Daoy (cell line): ENCODE measurements around the gene IMMT. TPM values are rescaled to one million over a fixed set of nuclear protein-coding genes. Genes with fewer than 3 reads are reported as not detected.
"Not testable (repeated sequence)": the region's sequence is repeated elsewhere in the genome, so short reads cannot be mapped to it uniquely, and the experiment has no call there.

Source experiments
- DNase-seq: peaks from one replicate; pipeline ENCODE4 v3.0.0-alpha.2; 2015; ENCODE audit warnings: low read depth
- total RNA-seq: library from RNA; depleted of rRNA; stranded (reverse); fragments of >200 nt; shearing (Covaris generic); gene quantifications from 2 replicates; pipeline ENCODE4 v1.2.3, GENCODE V29; 2014

The IMMT gene
- total RNA-seq, 1 experiment from 2014 or later = 58.1 TPM

DNA sequence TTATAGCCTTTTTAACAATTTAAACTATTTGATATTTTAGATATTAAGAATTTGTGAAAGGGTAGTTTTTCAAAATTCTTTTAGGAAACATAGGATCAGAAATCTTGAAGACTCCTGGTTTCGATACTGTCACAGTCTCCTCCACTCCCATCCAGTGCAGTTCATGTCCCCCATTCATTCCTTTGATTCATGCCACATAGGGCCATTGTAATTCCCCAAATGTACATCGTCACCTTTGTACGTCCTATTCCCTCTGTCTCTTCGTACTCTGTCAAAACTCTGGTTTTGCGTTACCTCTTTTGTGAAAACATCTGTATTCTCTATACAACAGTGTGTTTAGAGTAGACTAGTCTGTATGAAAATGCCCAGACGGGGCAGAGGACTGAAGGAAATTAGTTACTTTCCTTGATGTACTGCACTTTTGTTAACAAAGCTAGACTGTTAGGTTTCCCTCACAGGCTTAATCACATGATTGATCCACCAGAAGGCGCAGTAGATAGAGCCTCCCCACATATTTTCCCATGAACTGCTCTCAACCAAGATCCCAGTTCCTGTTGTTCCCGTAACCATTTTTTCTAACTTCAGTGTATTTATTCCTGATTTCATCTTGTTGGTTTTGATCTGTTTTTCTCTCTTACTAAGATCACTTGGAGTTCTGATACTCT lies 6.5 kb upstream of the IMMT start:
- no peak for DNase-seq

DNA sequence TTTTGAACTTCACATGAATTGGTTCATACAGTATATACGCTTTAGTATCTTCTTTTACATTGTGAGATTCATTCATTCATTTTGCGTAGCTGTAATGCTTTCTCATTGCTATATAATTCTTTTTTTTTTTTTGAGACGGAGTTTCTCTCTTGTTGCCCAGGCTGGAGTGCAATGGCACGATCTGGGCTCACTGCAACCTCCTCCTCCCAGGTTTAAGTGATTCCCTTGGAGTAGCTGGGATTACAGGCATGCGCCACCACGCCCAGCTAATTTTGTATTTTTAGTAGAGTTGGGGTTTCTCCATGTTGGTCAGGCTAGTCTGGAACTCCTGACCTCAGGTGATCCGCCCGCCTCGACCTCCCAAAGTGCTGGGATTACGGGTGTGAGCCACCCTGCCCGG lies 5.3 kb upstream of the IMMT start:
- not testable (repeated sequence) for DNase-seq

DNA sequence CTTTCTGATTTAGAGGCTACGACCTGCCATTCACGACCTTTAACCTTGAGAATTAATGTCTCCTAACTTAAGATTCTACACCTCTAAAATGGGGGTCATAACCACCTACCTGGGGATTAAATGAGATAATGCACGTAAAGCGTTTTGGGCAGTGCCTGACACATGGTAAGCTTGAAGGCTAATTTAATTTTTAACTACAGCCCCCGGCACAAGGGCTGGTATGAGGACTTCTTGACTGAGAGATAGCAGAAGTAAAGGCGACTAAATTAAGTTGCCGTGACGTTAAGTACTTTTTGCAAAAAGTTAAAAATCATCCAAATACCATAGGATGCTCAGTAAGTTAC lies 4.5 kb upstream of the IMMT start:
- DNase-seq = no peak

DNA sequence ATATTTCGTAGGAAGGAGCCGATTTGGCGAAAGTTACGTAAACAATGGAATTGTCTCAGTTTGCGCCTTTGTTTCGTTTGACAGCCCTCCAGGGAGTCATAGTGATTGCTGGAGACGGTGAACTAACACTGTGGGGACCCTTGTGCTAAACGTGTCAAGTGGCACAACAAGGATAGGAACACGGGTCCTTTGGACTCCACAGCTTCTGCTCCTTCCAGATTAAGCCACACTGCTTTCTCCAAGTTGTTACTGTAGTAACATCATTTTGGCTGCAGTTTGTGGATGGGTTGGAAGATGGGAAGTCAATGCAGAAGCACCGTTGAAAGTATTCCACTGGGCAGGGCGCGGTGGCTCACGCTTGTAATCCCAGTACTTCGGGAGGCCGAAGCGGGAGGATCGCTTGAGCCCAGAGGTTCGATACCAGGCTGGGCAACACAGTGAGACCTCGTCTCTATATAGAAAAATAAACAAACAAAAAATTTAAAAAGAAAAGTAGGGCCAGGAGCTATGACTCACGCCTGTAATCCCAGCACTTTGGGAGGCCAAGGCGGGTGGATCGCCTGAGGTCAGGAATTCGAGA lies 636 bp upstream of the IMMT start:
- DNase-seq = peak; percentile 18

DNA sequence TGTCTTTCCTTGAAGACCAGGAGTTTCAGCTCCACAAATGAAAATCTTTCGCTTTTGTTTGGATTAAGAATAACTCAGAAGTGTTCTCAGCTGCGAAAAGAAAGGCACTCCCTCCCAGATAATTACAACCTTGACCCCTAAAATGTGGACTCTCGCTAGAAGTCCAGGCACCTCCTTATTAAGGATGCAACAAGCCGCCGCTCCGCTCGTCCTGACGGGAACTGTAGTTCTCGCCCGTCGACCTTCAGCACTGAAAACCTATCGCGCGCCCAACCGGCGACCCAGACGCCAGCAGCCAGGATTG lies 559 bp downstream of the IMMT start:
- no peak for DNase-seq

DNA sequence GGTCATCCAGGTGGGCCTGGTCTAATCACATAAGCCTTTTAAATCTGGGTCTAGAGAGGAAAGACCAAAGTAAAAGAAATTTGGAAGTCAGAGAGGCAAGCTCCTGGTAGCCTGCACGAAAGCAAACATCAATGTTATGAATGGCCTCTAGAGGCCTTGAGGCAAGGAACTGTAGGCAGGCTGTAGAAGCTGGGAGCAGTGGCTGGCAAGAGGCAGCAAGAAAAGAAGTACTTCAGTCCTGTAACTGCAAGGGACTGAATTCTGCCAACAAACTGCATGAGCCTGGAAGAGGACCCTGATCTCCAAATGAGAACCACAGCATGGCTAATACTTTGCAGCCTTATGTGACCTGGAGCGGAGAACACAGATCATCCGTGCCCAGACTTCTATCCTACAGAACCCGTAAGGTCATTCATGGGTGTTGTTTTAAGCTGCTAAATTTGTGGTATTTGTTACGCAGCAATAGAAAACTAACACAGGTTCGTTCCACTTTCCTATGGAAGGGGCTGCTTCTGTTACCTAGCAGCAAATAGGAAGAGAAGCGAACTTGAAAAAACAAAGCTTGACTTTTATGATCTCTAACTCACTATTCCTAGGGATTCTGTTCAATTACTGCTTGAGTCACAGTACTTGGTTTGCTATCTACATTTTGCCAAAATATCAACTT lies 1.2 kb downstream of the IMMT start:
- no peak for DNase-seq

DNA sequence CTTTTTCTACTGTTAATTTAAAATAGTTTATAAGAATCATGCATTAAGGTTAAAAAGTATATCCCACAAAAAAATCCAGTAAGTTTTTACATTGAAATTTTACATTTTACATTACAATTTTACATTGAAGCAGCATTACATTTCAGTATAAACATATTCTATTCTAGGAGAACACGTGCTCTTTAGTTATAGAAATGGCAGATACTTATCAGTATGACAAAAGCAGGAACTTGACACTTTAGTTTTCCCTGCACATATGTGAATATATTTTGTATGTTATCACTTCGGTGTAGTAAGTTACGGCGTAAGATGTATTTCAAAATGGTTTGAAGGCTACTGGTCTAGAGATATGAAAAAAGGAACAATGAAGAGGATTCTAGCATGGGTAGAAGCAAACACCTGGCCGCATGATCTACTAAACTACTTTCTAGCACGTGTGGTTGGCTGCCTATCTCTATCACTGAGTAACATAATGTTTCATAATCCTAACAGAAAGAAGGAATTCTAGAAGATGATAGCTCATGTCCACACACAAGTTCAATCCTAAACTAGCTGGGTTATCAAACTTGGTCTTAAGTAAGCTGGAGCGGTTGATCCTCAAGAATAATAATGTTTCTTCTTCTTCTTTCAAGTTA lies 5.4 kb downstream of the IMMT start:
- DNase-seq = no peak

DNA sequence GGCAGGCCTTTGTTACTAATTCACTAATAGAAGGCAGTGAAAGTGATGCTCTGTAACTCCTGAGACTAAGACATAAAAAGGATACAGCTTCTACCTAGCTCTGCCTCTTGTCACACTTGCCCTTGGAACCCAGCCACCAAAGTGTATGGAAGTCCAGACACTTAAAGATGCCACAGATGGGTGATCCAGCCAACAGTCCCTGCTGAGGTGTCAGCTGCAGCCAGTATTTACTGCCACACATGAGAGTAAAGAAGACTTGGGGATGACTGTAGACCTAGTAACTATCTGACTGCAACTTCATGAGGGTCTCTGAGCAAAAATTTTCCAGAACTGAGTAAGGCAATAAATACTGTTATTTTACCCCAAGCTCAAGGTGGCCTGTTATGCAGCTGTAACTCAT lies 8.8 kb downstream of the IMMT start:
- DNase-seq = no peak

DNA sequence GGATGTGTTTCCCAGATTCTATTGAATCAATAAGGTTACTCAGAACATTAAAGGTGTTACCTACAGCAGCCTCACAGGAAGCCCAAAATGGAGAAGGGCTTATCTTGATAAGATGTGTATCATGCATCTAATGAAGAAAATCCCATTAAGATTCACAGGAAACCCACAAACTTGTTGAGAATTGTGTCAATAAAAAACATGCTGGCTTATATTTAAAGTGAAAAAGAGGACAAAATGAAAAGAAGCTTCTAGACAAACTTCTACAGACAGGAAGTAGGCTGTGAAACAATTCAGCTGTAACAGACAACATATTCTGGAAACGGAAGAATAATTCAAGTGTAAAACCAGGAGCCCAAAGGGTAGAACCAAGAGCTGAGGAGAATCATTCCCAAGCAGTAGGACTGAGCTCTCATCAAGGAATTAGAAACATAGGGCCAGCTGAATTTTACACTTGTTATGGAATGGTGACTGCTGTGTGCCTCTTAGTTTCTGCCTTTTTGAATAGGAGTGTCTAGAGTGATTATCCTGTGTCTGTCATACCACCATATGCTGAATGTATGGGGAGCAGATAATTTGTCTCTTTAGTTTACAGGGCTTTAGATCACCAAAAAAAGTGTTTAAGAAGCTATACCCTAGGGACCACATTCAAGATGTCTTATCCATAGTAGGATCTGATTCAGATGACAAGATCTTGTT lies 9.6 kb downstream of the IMMT start:
- DNase-seq = no peak

DNA sequence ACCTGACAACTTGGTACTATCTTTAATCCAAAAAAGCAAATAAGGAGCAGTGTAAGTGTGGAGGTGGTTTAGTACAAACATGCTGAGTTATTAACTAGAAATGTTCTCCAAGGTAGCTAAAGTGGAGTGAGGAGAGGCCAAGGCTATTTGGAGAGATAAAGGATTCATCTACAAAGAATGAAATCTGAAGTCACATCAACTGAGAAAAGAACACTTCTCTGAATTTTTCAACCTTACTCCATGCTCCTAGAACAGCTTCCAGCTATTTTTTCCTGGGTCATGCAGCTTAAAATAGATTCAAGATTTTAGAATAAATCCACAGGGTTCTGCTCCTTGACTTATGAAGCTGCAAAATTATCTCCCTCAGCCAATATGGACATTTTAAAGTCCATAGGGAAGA lies 18.7 kb downstream of the IMMT start:
- no peak for DNase-seq

DNA sequence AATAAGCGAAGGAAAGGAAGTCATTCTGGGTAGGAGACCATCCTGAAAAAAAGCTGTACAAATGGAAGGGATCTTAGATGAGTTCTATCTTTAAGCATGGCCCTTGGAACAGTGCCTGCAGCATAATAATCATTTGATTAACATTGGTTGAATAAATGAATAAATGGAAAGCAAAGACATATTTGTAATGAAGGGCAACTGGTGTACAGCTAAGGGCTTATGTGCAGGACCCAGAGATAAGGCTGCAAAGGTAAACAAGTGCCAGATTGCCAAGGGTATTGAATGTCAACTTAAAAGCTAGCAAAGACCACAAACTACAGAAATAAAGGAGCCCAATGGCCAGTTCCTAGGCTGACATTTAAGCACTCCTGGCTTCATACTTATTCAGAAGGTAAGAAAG lies 19.4 kb downstream of the IMMT start:
- no peak for DNase-seq

DNA sequence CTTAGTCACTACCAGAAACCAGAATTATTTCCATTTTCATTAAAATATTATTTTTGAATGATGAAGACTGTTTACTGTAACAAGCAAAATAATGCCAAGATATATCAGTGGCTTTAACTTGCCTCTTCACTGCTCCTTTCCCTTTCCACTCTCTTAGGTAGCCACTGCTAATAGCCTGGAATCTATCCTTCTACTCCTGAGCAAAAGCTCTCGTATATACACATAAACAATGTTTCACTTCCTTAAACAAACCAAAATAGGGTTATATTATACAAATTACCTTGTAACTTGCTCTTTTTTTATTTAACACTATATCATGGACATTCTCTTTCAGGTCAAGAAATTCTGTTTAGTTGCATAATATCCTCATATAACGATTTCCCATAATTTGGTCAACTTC lies 20.8 kb downstream of the IMMT start:
- no peak for DNase-seq

DNA sequence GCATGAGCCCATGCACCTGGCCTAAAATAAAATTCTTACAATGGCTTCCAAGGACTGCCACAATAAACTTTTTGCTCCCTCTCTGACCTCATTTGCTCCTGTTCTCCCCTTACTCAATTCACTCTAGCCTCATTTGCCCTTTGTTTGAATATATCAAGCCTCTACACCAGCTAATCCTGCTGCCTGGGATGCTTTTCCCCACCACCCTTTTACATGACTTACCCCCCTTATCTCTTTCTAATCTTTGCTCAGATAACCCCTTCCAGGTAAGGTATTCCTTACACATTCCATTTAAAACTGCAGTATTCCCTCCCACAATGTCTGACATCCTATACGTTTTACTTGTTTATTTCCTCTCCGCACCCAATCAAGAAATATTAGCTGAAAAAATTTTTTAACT lies 22.7 kb downstream of the IMMT start:
- DNase-seq = no peak

DNA sequence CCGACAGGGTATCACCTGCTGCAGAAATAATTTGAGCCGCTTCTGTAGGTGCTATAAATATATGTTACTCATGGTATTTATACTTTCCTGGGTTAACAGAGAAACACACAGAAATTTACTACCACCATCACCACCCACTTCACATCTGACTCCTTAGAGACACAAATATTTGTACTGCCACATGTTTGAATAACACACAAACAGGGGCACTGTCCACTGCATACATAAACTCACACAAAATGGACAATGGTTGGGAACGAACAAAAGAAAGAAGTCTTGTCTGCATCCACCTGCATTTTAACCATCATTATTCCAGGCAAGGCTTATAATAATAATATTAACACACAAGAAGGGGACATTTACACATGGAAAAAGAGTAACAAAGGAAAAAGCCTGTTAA lies 24.0 kb downstream of the IMMT start:
- no peak for DNase-seq

DNA sequence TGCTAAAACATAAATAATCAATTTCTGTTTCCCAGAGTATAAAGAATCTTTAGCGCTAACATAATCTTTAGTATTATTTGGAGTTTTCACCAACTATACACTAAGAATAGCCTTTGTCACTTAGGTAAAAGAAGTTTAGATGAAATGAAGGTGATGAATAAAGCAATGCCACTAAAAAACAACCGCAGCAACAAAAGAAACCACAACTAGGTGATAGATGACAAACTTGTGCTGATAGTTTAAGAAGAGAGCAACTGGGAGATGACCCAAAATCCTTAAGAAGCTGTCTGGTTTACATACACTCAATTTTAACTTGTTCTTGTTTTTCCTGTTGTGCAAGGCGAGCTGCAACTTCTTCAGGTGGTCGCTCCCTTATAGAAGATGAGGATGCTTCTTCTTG lies 24.8 kb downstream of the IMMT start:
- DNase-seq = no peak

DNA sequence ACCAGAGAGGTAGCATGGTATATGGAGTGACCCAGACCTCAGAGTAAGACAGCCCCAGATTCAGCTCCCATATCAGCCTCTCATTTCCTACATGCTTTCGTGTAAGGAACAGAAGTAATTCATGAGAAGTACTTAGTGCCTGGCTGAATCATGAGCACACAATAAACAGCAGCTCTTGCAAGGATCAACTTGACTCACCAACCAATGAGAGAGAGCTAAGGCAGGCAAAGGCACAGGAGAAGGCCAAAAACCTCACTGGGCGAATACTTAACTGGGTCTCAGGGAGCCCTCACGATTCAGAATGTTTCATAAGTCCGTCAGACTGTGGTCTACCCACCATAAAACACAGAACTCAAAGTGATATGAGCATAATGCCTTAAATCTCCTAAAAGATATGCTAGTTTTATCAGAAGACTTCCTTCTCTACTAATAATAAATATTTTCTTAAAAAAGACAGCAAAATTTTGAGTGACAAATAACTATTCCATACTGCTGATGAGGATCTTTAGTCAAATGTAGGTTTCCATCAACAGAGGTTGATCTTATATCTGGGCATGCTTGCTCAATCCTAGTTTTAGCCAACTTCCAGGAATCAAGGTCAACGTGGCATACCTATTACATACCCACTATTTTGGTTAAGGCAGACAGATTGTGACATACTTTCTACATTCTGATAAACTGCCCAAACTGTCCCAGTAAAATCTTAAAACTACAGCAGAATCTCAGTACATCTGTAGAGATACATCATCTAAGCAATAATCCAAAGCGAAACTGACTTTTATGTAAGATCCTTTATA lies 34.9 kb downstream of the IMMT start:
- no peak for DNase-seq

DNA sequence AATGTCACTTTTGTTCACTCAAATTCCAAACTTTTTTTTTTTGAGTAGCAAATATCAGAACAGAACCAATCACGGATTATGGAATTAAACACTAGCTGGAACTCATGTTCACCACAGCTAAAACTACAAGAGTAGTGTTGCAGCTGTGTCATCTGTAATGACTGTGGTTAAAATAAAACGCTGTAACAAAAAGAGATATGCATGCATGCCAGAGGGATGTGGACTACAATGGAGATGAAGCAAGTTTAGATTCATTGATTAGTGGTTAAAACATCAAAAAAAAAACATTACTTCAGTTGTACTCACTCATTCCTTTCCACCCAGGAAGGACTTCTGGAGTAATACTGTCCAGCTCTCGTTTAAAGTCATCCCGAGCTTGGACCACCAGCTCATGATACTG lies 37.0 kb downstream of the IMMT start:
- no peak for DNase-seq

DNA sequence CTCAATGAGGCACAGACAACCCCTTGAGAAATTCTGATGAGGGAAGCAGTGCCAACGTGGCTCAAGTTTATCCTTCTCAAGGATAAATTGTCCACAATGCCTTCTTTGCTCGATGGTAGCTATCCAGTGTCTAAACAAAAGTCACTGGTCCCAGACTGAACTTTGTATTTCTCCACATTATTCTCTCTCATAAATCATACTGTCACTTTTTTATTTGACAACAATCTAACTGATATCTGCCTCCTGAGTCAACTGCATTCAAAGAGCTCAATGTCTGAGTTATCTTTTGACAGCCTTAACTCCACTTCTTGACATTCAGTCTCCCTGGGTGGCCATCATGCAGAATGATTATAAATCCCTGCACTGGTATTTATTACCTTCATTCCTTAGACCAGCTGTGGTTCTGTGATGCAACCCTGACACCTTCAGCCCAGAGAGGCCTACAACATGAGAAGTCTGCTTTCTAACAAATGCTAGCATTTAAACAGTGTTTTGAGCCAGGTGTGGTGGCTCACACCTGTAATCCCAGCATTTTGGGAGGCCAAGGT lies 38.2 kb downstream of the IMMT start:
- DNase-seq = no peak

DNA sequence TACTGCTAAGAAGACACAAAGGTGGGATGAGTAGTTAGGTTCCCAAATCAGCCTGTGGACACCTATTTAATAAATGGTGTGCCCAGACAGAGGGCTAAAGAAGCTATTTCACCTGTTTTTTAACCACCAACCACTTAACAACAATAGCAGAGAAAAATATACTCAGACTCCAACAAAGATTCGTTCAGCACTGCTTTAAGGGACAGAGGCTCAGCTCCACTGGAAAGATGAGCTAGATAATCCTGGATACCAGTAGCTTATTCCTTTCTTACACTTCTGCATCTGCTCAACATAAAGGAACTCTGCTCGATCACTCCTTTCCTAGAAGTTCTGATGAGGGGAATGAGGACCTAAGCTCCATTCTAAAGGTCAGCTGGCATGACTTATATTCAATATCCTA lies 44.8 kb downstream of the IMMT start:
- no peak for DNase-seq

DNA sequence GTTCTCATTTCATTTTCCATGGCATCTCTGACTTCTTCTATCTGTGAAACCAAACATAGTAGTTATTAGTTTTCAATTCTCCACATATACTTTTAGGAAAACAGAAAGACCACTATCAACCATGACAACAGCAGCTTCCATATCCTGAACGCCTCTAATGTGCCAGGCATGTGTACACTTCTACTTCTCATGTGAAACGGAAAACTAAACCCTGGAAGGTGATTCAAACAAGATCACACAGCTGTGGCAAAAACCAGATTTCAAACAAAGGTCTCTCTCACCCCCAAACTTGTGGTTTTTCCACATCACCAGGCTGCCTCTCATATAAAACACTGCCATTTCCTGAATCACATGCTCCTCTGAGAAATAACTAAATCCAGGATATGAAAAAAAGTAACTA lies 47.5 kb downstream of the IMMT start:
- DNase-seq = no peak

DNA sequence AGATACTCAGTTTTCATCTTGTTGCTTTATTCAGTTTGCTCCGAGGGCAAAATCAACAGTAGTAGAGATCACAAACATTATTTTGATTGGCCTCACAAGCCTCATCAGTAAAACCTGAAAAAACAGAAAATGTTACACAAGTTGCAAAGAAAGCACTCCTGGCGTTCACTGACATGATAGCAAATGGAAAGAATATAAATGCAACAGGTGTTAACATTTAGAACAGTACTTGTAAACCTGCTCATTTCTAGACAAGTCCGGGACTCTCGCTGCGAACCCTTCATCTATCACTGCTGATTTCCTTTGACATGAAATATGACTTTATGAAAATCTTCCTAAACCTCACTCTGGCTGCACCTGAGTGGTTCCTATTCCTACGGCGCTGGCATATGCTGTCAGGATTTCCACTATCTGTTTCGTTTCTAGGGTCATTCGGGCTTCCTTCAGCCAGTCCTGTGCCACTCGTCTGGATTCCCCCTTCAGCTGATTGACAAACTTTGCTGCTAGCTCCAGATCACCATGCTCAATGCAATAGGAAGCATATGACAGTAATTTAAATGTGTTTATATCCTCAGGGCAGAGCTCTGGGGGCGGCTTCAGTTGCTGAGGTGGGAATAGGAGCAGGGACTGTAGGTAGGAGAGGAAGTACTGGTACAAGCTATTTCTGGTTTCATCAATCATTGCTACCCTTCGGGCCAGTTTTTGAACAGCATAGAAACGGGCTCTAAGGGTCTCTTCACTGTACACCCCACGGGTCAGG lies 51.2 kb downstream of the IMMT start:
- no peak for DNase-seq
